IMR-90 (cell line): Measurements from ENCODE around the gene DOCK2. TPM values are rescaled to one million over a fixed set of nuclear protein-coding genes. Genes with fewer than 3 reads are reported as not detected.
A peak's percentile ranks its signal among the peaks of the same experiment; 100 is the strongest.

Source experiments
- ATAC-seq: fragments of 200-7000 bp; cut with Tn5 transposase; 2 replicates; pipeline ENCODE4 v1.9.1; 2020; ENCODE audit warnings: low read depth, mild to moderate bottlenecking, moderate library complexity
- BruUV-seq: library from RNA; stranded (reverse); fragments of 400-500 nt; replicated peaks from 2 replicates; lab custom pipeline; 2021; lab: Mats Ljungman, UMichigan
- CTCF ChIA-PET: fragments of 300-600 bp; formaldehyde crosslinking; extraction: SDS; loops from one replicate; lab custom pipeline; 2021; ENCODE audit warnings: antibody characterized with exemption; lab: Yijun Ruan, JAX
- POLR2A ChIA-PET: fragments of 300-600 bp; sonication (Branson Sonifier 250); formaldehyde crosslinking; loops from one replicate; lab custom pipeline; 2022; ENCODE audit warnings: antibody characterized with exemption; ENCODE audit not compliant: unreplicated experiment; lab: Charles Lee
- DNase-seq: peaks from one replicate; pipeline ENCODE4 v3.0.0; 2013
- H2AFZ ChIP-seq: replicated peaks from 2 replicates; pipeline ENCODE3; 2013; ENCODE audit warnings: low read length, mild to moderate bottlenecking; ENCODE audit not compliant: poor library complexity
- H2AK5ac ChIP-seq: 2 replicates; pipeline ENCODE4 v1.6.1; 2013; ENCODE audit warnings: low read depth, low read length, inconsistent platforms
- H2AK9ac ChIP-seq: replicated peaks from 2 replicates; pipeline ENCODE3; 2013; ENCODE audit warnings: mild to moderate bottlenecking, low read depth, low read length, moderate library complexity; ENCODE audit not compliant: poor library complexity
- H2BK120ac ChIP-seq: 2 replicates; pipeline ENCODE4 v1.6.1; 2013; ENCODE audit warnings: low read depth, low read length, inconsistent platforms
- H2BK15ac ChIP-seq: 3 replicates; pipeline ENCODE4 v1.6.1; 2013; ENCODE audit warnings: low read depth, low read length, inconsistent platforms
- H2BK20ac ChIP-seq: 2 replicates; pipeline ENCODE4 v1.6.1; 2013; ENCODE audit warnings: low read depth, mild to moderate bottlenecking, inconsistent platforms, low read length, moderate library complexity
- H2BK5ac ChIP-seq: 2 replicates; pipeline ENCODE4 v1.6.1; 2013; ENCODE audit warnings: mild to moderate bottlenecking, low read depth, low read length, inconsistent platforms; ENCODE audit not compliant: poor library complexity, severe bottlenecking
- H3K14ac ChIP-seq: replicated peaks from 2 replicates; pipeline ENCODE4 v1.6.1; 2013; ENCODE audit warnings: low read depth, low read length, inconsistent platforms
- H3K18ac ChIP-seq: 2 replicates; pipeline ENCODE4 v1.6.1; 2013; ENCODE audit warnings: low read depth, low read length, control low read depth
- H3K23ac ChIP-seq: 2 replicates; pipeline ENCODE4 v1.6.1; 2013; ENCODE audit warnings: low read depth, low read length, inconsistent platforms
- H3K27ac ChIP-seq: 2 replicates; pipeline ENCODE4 v1.5.1; 2013; ENCODE audit warnings: mild to moderate bottlenecking, control low read depth, low read length; ENCODE audit not compliant: insufficient read depth
- H3K27me3 ChIP-seq: 2 replicates; pipeline ENCODE4 v1.6.1; 2013; ENCODE audit warnings: low read length; ENCODE audit not compliant: control insufficient read depth, insufficient read depth
- H3K36me3 ChIP-seq: 2 replicates; pipeline ENCODE4 v1.6.1; 2013; ENCODE audit warnings: low read length, mixed read lengths; ENCODE audit not compliant: control insufficient read depth, insufficient read depth
- H3K4ac ChIP-seq: 2 replicates; pipeline ENCODE4 v1.6.1; 2013; ENCODE audit warnings: low read depth, low read length, inconsistent platforms
- H3K4me1 ChIP-seq: 2 replicates; pipeline ENCODE4 v1.6.1; 2013; ENCODE audit warnings: low read length, mixed read lengths; ENCODE audit not compliant: control insufficient read depth, insufficient read depth
- H3K4me2 ChIP-seq: 2 replicates; pipeline ENCODE4 v1.6.1; 2013; ENCODE audit warnings: low read depth, mild to moderate bottlenecking, control low read depth, low read length, moderate library complexity
- H3K4me3 ChIP-seq: 2 replicates; pipeline ENCODE4 v1.5.1; 2013; ENCODE audit warnings: low read depth, mild to moderate bottlenecking, control low read depth, low read length, moderate library complexity; ENCODE audit not compliant: insufficient read depth
- H3K56ac ChIP-seq: 2 replicates; pipeline ENCODE4 v1.6.1; 2013; ENCODE audit warnings: low read length, inconsistent platforms; ENCODE audit not compliant: insufficient read depth; ENCODE audit errors: extremely low read depth
- H3K79me1 ChIP-seq, 2 experiments: 2 replicates each; pipeline ENCODE4 v1.6.1; 2013; ENCODE audit warnings: low read length in 2 of 2, inconsistent platforms in 1 of 2, low read depth in 1 of 2
- H3K9ac ChIP-seq: 2 replicates; pipeline ENCODE4 v1.6.1; 2013; ENCODE audit warnings: low read depth, low read length, control low read depth
- H3K9me1 ChIP-seq: 2 replicates; pipeline ENCODE4 v1.6.1; 2013; ENCODE audit warnings: low read length, inconsistent platforms; ENCODE audit not compliant: insufficient read depth
- H3K9me3 ChIP-seq: 2 replicates; pipeline ENCODE4 v1.6.1; 2013; ENCODE audit warnings: low read length; ENCODE audit not compliant: control insufficient read depth, insufficient read depth
- H4K20me1 ChIP-seq: 2 replicates; pipeline ENCODE4 v1.6.1; 2013; ENCODE audit warnings: low read length, inconsistent platforms; ENCODE audit not compliant: insufficient read depth
- H4K5ac ChIP-seq: 2 replicates; pipeline ENCODE4 v1.6.1; 2013; ENCODE audit warnings: mild to moderate bottlenecking, low read depth, low read length, control low read depth
- H4K8ac ChIP-seq, 2 experiments: 2 replicates each; pipeline ENCODE4 v1.6.1; 2013; ENCODE audit warnings: low read depth in 2 of 2, low read length in 2 of 2, control low read depth in 1 of 2, inconsistent platforms in 1 of 2
- H4K91ac ChIP-seq: 2 replicates; pipeline ENCODE4 v1.6.1; 2013; ENCODE audit warnings: low read depth, low read length, inconsistent platforms; ENCODE audit not compliant: insufficient read depth
- CEBPB ChIP-seq: IDR thresholded peaks from 2 replicates; pipeline ENCODE4 v1.6.1; 2012; ENCODE audit warnings: low read depth, low read length, improper control_type of control experiment
- CHD1 ChIP-seq: IDR thresholded peaks from 2 replicates; pipeline ENCODE4 v1.6.1; 2012; ENCODE audit warnings: low read depth, low read length, improper control_type of control experiment
- FOS ChIP-seq: fragments of 150-350 bp; IDR thresholded peaks from 2 replicates; pipeline ENCODE4 v1.6.1; 2016; ENCODE audit warnings: low read depth, low read length
- MXI1 ChIP-seq: IDR thresholded peaks from 2 replicates; pipeline ENCODE4 v1.6.1; 2012; ENCODE audit warnings: low read depth, mild to moderate bottlenecking, low read length, moderate library complexity, borderline replicate concordance
- RCOR1 ChIP-seq: IDR thresholded peaks from 2 replicates; pipeline ENCODE4 v1.6.1; 2012; ENCODE audit warnings: mild to moderate bottlenecking, low read length, improper control_type of control experiment; ENCODE audit not compliant: insufficient replicate concordance
- WGBS, 2 experiments: methylation state at CpG; one replicate each; pipeline versions ENCODE4 v1.1.5 to v1.1.7; 2013; ENCODE audit warnings: missing lambda C conversion rate in 2 of 2; ENCODE audit not compliant: insufficient read length in 1 of 2; ENCODE audit errors: extremely low coverage in 2 of 2; 5-methylcytosine and 5-hydroxymethylcytosine counted together
- dilution Hi-C: fragments of 300-500 bp; cut with HindIII; formaldehyde crosslinking; loops from one replicate; pipeline ENCODE4 v1.14.3; 2018; ENCODE audit warnings: low sequenced_read_pairs; ENCODE audit not compliant: unreplicated experiment
- in situ Hi-C: fragments of 300-500 bp; cut with MboI; formaldehyde crosslinking; loops from 3 replicates; pipeline ENCODE4 v1.14.3; 2019; ENCODE audit warnings: low sequenced_read_pairs, inconsistent platforms, mixed read lengths
- intact Hi-C: fragments of 100-400 bp; cut with micrococcal nuclease; formaldehyde crosslinking; loops from 2 replicates; pipeline ENCODE4 v1.10.0; 2022
- polyA plus RNA-seq, 3 experiments: library from polyadenylated mRNA; depleted of rRNA; stranded (reverse); fragments of >200 nt; gene quantifications; 2 replicates each; pipeline ENCODE4 v1.2.3, GENCODE V29; 2012; ENCODE audit warnings: low replicate concordance in 1 of 3
- total RNA-seq: library from RNA; depleted of rRNA; stranded (reverse); fragments of >200 nt; gene quantifications from 2 replicates; pipeline ENCODE4 v1.2.3, GENCODE V29; 2012

The DOCK2 gene
- total and polyA plus RNA-seq, 2 of the 4 experiments (the other 2 are of a cell fraction): 0.72 to 3.0 TPM

- TF ChIP-seq FOS (no peak), RCOR1 (no peak), MXI1 (no peak), CHD1 (no peak), CEBPB (no peak)
- Histone ChIP-seq H3K18ac (peak overlapping the region; percentile 78; the same call in 1 of the 2 replicates), H2AFZ (no peak overlapping the region), H3K9me3 (no peaks in the 10 kb centered on the region), H3K56ac (peak overlapping the region; percentile 54; the same call in 1 of the 2 replicates), H3K79me1 (0 out of 4 replicates have a peak, but pooled peaks cover 0 to 12% of the 10 kb centered on the region in 2 experiments), H3K23ac (no peak overlapping the region; the same call in 1 of the 2 replicates), H2AK5ac (peak overlapping the region; percentile 85), H4K8ac (peak overlapping the region; percentile 31 to 38), H4K91ac (peak overlapping the region; percentile 35), H3K27me3 (no peaks in the 10 kb centered on the region), H3K4me2 (no peak overlapping the region; the same call in 1 of the 2 replicates), H2BK120ac (peak overlapping the region; percentile 80), H3K9me1 (peaks cover 18% of the 10 kb centered on the region), H4K20me1 (no peaks in the 10 kb centered on the region), H4K5ac (peak overlapping the region; percentile 74; the same call in 1 of the 2 replicates), H3K14ac (peak overlapping the region; percentile 41), H3K4ac (peak overlapping the region; percentile 82), H2BK15ac (peak overlapping the region; percentile 58; the same call in 2 of the 3 replicates), H3K36me3 (no peaks in the 10 kb centered on the region), H2AK9ac (peak overlapping the region; percentile 4), H3K4me1 (peaks cover 17% of the 10 kb centered on the region), H3K9ac (no peak overlapping the region), H2BK5ac (peak overlapping the region; percentile 78), H3K27ac (peak overlapping the region; percentile 26; the same call in 1 of the 2 replicates), H3K4me3 (no peak overlapping the region), H2BK20ac (peak overlapping the region; percentile 81)
- no TSS peak for BruUV-seq
- ChIA-PET CTCF (interaction anchor here (9.1 kb wide), 1 partner anchor 285 kb away, joined by 117 read pairs; the partner anchor contains the start of gene INSYN2B), POLR2A (no interaction called here)
- intact Hi-C loops (loop anchor here (2.0 kb wide), 1 partner anchor 110 kb away; no protein-coding TSS in a partner anchor), dilution Hi-C loops (no loop called here), in situ Hi-C loops (no loop called here)
- DNase-seq (peak; percentile 29), ATAC-seq (no peak)
- WGBS, 2 experiments: no CpG with 5 or more reads among the region's 6 CpGs
Observed at GRCh38 chr5:169695025-169695625, 58.0 kb downstream of the DOCK2 start.
